GM23248 (cell line): ENCODE data around the gene RNF217.
"Not testable (repeated sequence)": the region's sequence is repeated elsewhere in the genome, so short reads cannot be mapped to it uniquely, and the experiment has no call there.

Source experiments
- EZH2 ChIP-seq: fragments of 200-600 bp; sonication (generic); IDR thresholded peaks from 2 replicates; pipeline ENCODE4 v1.6.1; 2018; ENCODE audit warnings: antibody characterized with exemption, mild to moderate bottlenecking; ENCODE audit not compliant: insufficient read depth, poor library complexity, severe bottlenecking
- EZH2phosphoT487 ChIP-seq: fragments of 200-600 bp; sonication (generic); IDR thresholded peaks from 2 replicates; pipeline ENCODE4 v1.6.1; 2018; ENCODE audit warnings: antibody characterized with exemption, moderate library complexity, mild to moderate bottlenecking, low read depth; ENCODE audit not compliant: insufficient read depth

DNA sequence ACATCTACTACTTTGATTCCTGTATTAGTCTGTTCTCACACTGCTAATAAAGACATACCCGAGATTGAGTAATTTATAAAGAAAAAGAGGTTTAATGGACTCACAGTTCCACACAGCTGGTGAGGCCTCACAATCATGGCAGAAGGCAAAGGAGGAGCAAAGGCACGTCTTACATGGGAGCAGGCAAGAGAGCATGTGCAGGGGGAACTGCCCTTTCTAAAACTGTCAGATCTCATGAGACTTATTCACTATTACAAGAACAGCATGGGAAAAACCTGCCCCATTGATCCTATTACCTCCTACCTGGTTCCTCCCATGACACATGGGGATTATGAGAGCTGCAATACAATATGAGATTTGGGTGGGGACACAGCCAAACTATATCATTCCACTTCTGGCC, 42.5 kb upstream of the RNF217 start:
- not testable (repeated sequence) for TF ChIP-seq EZH2phosphoT487, EZH2
